Stimulated activated CD8-positive, alpha-beta memory T cell treated with anti-CD3 and anti-CD28 coated beads, Interleukin-4, amount 100 ng/mL, for 1 hour (primary cell): ENCODE measurements around the gene ORC6.

Experiments
- DNase-seq, 2 donors: peaks; one replicate each; pipeline ENCODE4 v3.0.0-alpha.2; 2020; ENCODE audit warnings: low read depth in 2 of 2, low spot score in 1 of 2

Gene ORC6

DNA sequence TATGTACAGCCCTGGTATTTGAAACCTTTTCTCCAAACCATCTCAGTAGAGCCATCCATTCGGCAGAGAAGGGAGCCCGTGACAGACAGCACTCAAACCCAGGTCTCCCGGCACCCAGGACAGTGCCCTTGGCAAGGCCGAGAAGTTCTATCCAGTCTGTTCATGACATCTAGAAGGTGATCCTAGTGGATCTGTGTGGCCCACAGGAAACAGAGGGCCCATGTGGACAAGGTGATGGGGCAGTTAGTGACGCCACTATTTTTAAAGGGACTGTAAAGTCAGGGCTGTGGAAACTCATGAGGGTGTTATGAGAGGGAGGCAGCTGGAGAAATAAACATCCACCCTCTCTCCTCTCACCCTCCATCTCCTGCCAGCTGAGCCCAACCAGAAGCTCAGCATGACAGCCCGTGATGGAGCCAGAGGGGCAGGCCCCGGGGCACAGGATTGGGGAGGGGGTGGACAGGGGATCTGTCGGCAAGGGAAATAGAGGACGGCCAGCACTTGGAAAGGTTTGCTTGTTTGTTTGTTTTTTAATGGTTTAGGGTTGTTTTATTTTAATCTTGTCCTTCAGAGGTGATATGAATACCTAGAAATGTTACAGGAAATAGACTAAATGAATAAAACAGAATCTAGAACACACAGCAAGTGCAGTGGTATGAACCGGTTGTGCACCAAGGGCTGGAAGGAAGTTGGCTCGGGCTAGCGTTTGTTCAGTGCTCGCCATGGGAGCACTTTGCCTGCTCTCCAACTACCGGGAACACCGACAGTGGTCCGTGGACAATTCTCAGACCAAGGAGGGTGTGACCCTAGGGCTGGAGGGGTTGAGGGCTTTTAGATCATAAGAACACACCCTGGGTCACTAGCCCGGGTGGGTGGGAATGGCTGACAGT, 41.6 kb downstream of the ORC6 start:
- DNase-seq = no peak

DNA sequence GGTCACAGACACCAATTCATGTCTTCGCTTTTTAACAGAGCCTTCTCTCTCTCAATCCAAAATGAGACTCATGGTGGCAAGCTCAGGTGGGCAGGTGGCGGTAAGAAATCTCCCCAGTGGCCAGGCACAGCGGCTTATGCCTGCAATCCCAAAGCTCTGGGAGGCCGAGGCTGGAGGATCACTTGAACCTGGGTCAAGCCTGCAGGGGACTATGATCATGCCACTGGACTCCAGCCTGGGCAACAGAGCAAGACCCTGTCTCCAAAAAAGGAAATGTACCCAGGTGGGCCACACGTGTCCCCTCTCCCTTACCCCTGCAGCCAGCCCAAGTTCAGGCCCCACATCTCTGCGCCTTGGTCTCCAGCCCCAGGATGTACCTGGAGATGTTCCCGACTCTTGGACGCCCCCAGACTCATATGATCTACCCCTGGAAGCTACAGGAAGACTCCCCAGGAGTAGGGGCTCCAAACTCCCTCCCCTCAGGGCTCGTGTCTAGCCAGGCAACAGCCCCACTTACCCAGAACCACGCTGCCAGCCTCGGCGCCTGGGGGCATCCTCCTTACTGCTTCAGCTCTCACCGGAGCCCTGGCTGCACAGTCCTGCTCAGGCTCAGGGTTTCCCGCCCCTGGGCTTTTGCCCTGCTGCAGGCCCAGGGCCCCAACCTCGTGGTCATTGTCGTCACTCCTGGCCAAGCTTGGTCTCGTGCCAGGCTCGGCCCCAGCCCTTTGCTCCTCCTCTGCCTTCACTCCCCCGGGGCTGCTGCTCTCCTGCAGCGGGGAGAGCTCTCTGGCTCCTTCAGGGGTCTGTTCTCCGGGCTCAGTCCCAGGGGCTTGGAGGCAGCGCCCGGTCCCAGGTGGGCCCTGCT, 42.5 kb downstream of the ORC6 start:
- no peak for DNase-seq

GRCh38 chr16:46732561-46732960, 43.1 kb downstream of the ORC6 start:
- no peak for DNase-seq

- DNase-seq = no peak
Measured at GRCh38 chr16:46733319-46733830, 43.9 kb downstream of the ORC6 start.

DNA sequence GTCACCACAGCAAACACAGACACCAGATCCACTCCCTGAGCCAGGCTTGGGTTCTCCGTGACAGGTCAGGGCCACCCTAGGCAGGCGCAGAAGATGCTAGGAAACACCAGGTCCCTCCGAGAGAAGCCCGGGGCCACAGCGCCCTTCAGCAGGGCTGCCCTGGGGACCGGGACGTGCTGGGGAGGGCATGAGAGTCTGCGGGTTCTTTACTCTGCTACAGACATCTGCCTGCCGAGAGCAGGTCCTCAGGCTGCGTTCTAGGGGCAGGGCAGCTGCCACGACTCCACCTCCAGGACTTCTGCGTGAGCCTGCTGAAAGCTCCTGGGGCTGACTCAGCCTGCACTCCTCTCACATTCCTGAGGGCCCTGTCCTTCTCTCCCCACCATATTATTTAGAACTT, 47.2 kb downstream of the ORC6 start:
- no peak for DNase-seq

GRCh38 chr16:46737621-46738214, 48.3 kb downstream of the ORC6 start:
- no peak for DNase-seq

GRCh38 chr16:46739934-46740333, 50.5 kb downstream of the ORC6 start:
- no peak for DNase-seq

- DNase-seq = no peak
Measured at GRCh38 chr16:46743232-46743719, 53.8 kb downstream of the ORC6 start.

GRCh38 chr16:46745617-46746016, 56.2 kb downstream of the ORC6 start:
- no peak for DNase-seq

GRCh38 chr16:46746821-46747776, 57.6 kb downstream of the ORC6 start:
- DNase-seq = no peak
